IMR-90 (cell line): ENCODE data around the gene TRA2A. TPM values are rescaled to one million over a fixed set of nuclear protein-coding genes. Genes with fewer than 3 reads are reported as not detected.
A peak's percentile ranks its signal among the peaks of the same experiment; 100 is the strongest.

Experiments
- ATAC-seq: fragments of 200-7000 bp; cut with Tn5 transposase; 2 replicates; pipeline ENCODE4 v1.9.1; 2020; ENCODE audit warnings: low read depth, mild to moderate bottlenecking, moderate library complexity
- BruUV-seq: library from RNA; stranded (reverse); fragments of 400-500 nt; replicated peaks from 2 replicates; lab custom pipeline; 2021; lab: Mats Ljungman, UMichigan
- CTCF ChIA-PET: fragments of 300-600 bp; formaldehyde crosslinking; extraction: SDS; loops from one replicate; lab custom pipeline; 2021; ENCODE audit warnings: antibody characterized with exemption; lab: Yijun Ruan, JAX
- POLR2A ChIA-PET: fragments of 300-600 bp; sonication (Branson Sonifier 250); formaldehyde crosslinking; loops from one replicate; lab custom pipeline; 2022; ENCODE audit warnings: antibody characterized with exemption; ENCODE audit not compliant: unreplicated experiment; lab: Charles Lee
- DNase-seq: peaks from one replicate; pipeline ENCODE4 v3.0.0; 2013
- H2AFZ ChIP-seq: replicated peaks from 2 replicates; pipeline ENCODE3; 2013; ENCODE audit warnings: low read length, mild to moderate bottlenecking; ENCODE audit not compliant: poor library complexity
- H2AK5ac ChIP-seq: 2 replicates; pipeline ENCODE4 v1.6.1; 2013; ENCODE audit warnings: low read depth, low read length, inconsistent platforms
- H2AK9ac ChIP-seq: replicated peaks from 2 replicates; pipeline ENCODE3; 2013; ENCODE audit warnings: mild to moderate bottlenecking, low read depth, low read length, moderate library complexity; ENCODE audit not compliant: poor library complexity
- H2BK120ac ChIP-seq: 2 replicates; pipeline ENCODE4 v1.6.1; 2013; ENCODE audit warnings: low read depth, low read length, inconsistent platforms
- H2BK15ac ChIP-seq: 3 replicates; pipeline ENCODE4 v1.6.1; 2013; ENCODE audit warnings: low read depth, low read length, inconsistent platforms
- H2BK20ac ChIP-seq: 2 replicates; pipeline ENCODE4 v1.6.1; 2013; ENCODE audit warnings: low read depth, mild to moderate bottlenecking, inconsistent platforms, low read length, moderate library complexity
- H2BK5ac ChIP-seq: 2 replicates; pipeline ENCODE4 v1.6.1; 2013; ENCODE audit warnings: mild to moderate bottlenecking, low read depth, low read length, inconsistent platforms; ENCODE audit not compliant: poor library complexity, severe bottlenecking
- H3K14ac ChIP-seq: replicated peaks from 2 replicates; pipeline ENCODE4 v1.6.1; 2013; ENCODE audit warnings: low read depth, low read length, inconsistent platforms
- H3K18ac ChIP-seq: 2 replicates; pipeline ENCODE4 v1.6.1; 2013; ENCODE audit warnings: low read depth, low read length, control low read depth
- H3K23ac ChIP-seq: 2 replicates; pipeline ENCODE4 v1.6.1; 2013; ENCODE audit warnings: low read depth, low read length, inconsistent platforms
- H3K27ac ChIP-seq: 2 replicates; pipeline ENCODE4 v1.5.1; 2013; ENCODE audit warnings: mild to moderate bottlenecking, control low read depth, low read length; ENCODE audit not compliant: insufficient read depth
- H3K27me3 ChIP-seq: 2 replicates; pipeline ENCODE4 v1.6.1; 2013; ENCODE audit warnings: low read length; ENCODE audit not compliant: control insufficient read depth, insufficient read depth
- H3K36me3 ChIP-seq: 2 replicates; pipeline ENCODE4 v1.6.1; 2013; ENCODE audit warnings: low read length, mixed read lengths; ENCODE audit not compliant: control insufficient read depth, insufficient read depth
- H3K4ac ChIP-seq: 2 replicates; pipeline ENCODE4 v1.6.1; 2013; ENCODE audit warnings: low read depth, low read length, inconsistent platforms
- H3K4me1 ChIP-seq: 2 replicates; pipeline ENCODE4 v1.6.1; 2013; ENCODE audit warnings: low read length, mixed read lengths; ENCODE audit not compliant: control insufficient read depth, insufficient read depth
- H3K4me2 ChIP-seq: 2 replicates; pipeline ENCODE4 v1.6.1; 2013; ENCODE audit warnings: low read depth, mild to moderate bottlenecking, control low read depth, low read length, moderate library complexity
- H3K4me3 ChIP-seq: 2 replicates; pipeline ENCODE4 v1.5.1; 2013; ENCODE audit warnings: low read depth, mild to moderate bottlenecking, control low read depth, low read length, moderate library complexity; ENCODE audit not compliant: insufficient read depth
- H3K56ac ChIP-seq: 2 replicates; pipeline ENCODE4 v1.6.1; 2013; ENCODE audit warnings: low read length, inconsistent platforms; ENCODE audit not compliant: insufficient read depth; ENCODE audit errors: extremely low read depth
- H3K79me1 ChIP-seq, 2 experiments: 2 replicates each; pipeline ENCODE4 v1.6.1; 2013; ENCODE audit warnings: low read length in 2 of 2, inconsistent platforms in 1 of 2, low read depth in 1 of 2
- H3K9ac ChIP-seq: 2 replicates; pipeline ENCODE4 v1.6.1; 2013; ENCODE audit warnings: low read depth, low read length, control low read depth
- H3K9me1 ChIP-seq: 2 replicates; pipeline ENCODE4 v1.6.1; 2013; ENCODE audit warnings: low read length, inconsistent platforms; ENCODE audit not compliant: insufficient read depth
- H3K9me3 ChIP-seq: 2 replicates; pipeline ENCODE4 v1.6.1; 2013; ENCODE audit warnings: low read length; ENCODE audit not compliant: control insufficient read depth, insufficient read depth
- H4K20me1 ChIP-seq: 2 replicates; pipeline ENCODE4 v1.6.1; 2013; ENCODE audit warnings: low read length, inconsistent platforms; ENCODE audit not compliant: insufficient read depth
- H4K5ac ChIP-seq: 2 replicates; pipeline ENCODE4 v1.6.1; 2013; ENCODE audit warnings: mild to moderate bottlenecking, low read depth, low read length, control low read depth
- H4K8ac ChIP-seq, 2 experiments: 2 replicates each; pipeline ENCODE4 v1.6.1; 2013; ENCODE audit warnings: low read depth in 2 of 2, low read length in 2 of 2, control low read depth in 1 of 2, inconsistent platforms in 1 of 2
- H4K91ac ChIP-seq: 2 replicates; pipeline ENCODE4 v1.6.1; 2013; ENCODE audit warnings: low read depth, low read length, inconsistent platforms; ENCODE audit not compliant: insufficient read depth
- BHLHE40 ChIP-seq: fragments of 150-350 bp; IDR thresholded peaks from 2 replicates; pipeline ENCODE4 v1.6.1; 2016; ENCODE audit warnings: mild to moderate bottlenecking, low read depth, low read length
- MAFK ChIP-seq: IDR thresholded peaks from 2 replicates; pipeline ENCODE4 v1.6.1; 2012; ENCODE audit warnings: low read depth, low read length, improper control_type of control experiment
- MAZ ChIP-seq: IDR thresholded peaks from 2 replicates; pipeline ENCODE4 v1.6.1; 2012; ENCODE audit warnings: low read depth, mild to moderate bottlenecking, low read length, improper control_type of control experiment, moderate library complexity, borderline replicate concordance
- RAD21 ChIP-seq: IDR thresholded peaks from 2 replicates; pipeline ENCODE4 v1.6.1; 2012; ENCODE audit warnings: low read length, improper control_type of control experiment
- WGBS, 2 experiments: methylation state at CpG; one replicate each; pipeline versions ENCODE4 v1.1.5 to v1.1.7; 2013; ENCODE audit warnings: missing lambda C conversion rate in 2 of 2; ENCODE audit not compliant: insufficient read length in 1 of 2; ENCODE audit errors: extremely low coverage in 2 of 2; 5-methylcytosine and 5-hydroxymethylcytosine counted together
- dilution Hi-C: fragments of 300-500 bp; cut with HindIII; formaldehyde crosslinking; loops from one replicate; pipeline ENCODE4 v1.14.3; 2018; ENCODE audit warnings: low sequenced_read_pairs; ENCODE audit not compliant: unreplicated experiment
- in situ Hi-C: fragments of 300-500 bp; cut with MboI; formaldehyde crosslinking; loops from 3 replicates; pipeline ENCODE4 v1.14.3; 2019; ENCODE audit warnings: low sequenced_read_pairs, inconsistent platforms, mixed read lengths
- intact Hi-C: fragments of 100-400 bp; cut with micrococcal nuclease; formaldehyde crosslinking; loops from 2 replicates; pipeline ENCODE4 v1.10.0; 2022
- polyA plus RNA-seq, 3 experiments: library from polyadenylated mRNA; depleted of rRNA; stranded (reverse); fragments of >200 nt; gene quantifications; 2 replicates each; pipeline ENCODE4 v1.2.3, GENCODE V29; 2012; ENCODE audit warnings: low replicate concordance in 1 of 3
- total RNA-seq: library from RNA; depleted of rRNA; stranded (reverse); fragments of >200 nt; gene quantifications from 2 replicates; pipeline ENCODE4 v1.2.3, GENCODE V29; 2012
- TF ChIP-seq, protein P1 (sequence below): conservative IDR thresholded peaks from 2 replicates; pipeline ENCODE4 v1.5.1; 2012; ENCODE audit warnings: mild to moderate bottlenecking, low read depth, low read length, improper control_type of control experiment

The TRA2A gene
- total and polyA plus RNA-seq, 2 of the 4 experiments (the other 2 are of a cell fraction): 44.3 to 77.3 TPM

DNA sequence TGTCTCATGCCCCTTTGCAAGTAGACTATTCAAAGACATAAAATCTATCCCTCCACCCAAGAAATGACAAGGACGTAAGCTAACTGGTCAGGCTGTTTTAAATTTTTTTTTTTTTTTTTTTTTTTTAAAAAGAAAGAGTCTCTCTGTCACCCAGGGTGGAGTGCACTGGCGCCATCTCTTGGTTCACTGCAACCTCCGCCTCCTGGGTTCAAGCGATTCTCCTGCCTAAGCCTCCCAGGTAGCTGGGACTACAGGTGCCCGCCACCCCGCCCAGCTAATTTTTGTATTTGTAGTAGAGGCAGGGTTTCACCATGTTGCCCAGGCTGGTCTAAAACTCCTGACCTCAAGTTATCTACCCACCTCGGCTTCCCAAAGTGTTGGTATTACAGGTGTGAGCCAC, 11.2 kb downstream of the TRA2A start:
- H2BK120ac ChIP-seq: no peak overlapping the region
- no peak overlapping the region for H3K4me3 ChIP-seq
- H3K56ac ChIP-seq: no peak overlapping the region
- H4K5ac ChIP-seq: no peak overlapping the region
- DNase-seq: no peak
- H2AK5ac ChIP-seq: no peak overlapping the region
- in situ Hi-C loops (no loop called here), dilution Hi-C loops (no loop called here), intact Hi-C loops (no loop called here)
- no peak overlapping the region for H3K18ac ChIP-seq
- H3K9me3 ChIP-seq: no peaks in the 10 kb centered on the region
- no peak overlapping the region for H3K23ac ChIP-seq
- no TSS peak for BruUV-seq
- H3K4ac ChIP-seq: no peak overlapping the region
- H4K8ac ChIP-seq: no peak overlapping the region
- no peak overlapping the region for H2BK5ac ChIP-seq
- H3K14ac ChIP-seq: no peak overlapping the region
- peaks cover 41% of the 10 kb centered on the region for H3K36me3 ChIP-seq
- no peak overlapping the region for H2AFZ ChIP-seq
- peaks cover 84% of the 10 kb centered on the region for H4K20me1 ChIP-seq
- ATAC-seq: no peak
- H3K4me2 ChIP-seq: no peak overlapping the region
- no peak overlapping the region for H4K91ac ChIP-seq
- no peak overlapping the region for H2BK15ac ChIP-seq
- ChIA-PET CTCF (interaction anchor here (0.7 to 1.0 kb wide), 2 partner anchors 146 to 259 kb away, joined by 3 read pairs; no protein-coding TSS in a partner anchor), POLR2A (no interaction called here)
- H3K27me3 ChIP-seq: no peaks in the 10 kb centered on the region
- H2BK20ac ChIP-seq: no peak overlapping the region
- H2AK9ac ChIP-seq: no peak overlapping the region
- no peak overlapping the region for H3K9ac ChIP-seq
- H3K9me1 ChIP-seq: no peaks in the 10 kb centered on the region
- H3K79me1 ChIP-seq: peaks cover 14 to 39% of the 10 kb centered on the region in 2 experiments
- no CpG with 5 or more reads among the region's 7 CpGs for WGBS, 2 experiments
- peaks cover 3% of the 10 kb centered on the region for H3K4me1 ChIP-seq
- H3K27ac ChIP-seq: no peak overlapping the region
- TF ChIP-seq MAZ: no peak
- TF ChIP-seq MAFK: no peak
- peak; percentile 14 for TF ChIP-seq RAD21
- TF ChIP-seq BHLHE40: no peak
- TF ChIP-seq, protein P1, sequence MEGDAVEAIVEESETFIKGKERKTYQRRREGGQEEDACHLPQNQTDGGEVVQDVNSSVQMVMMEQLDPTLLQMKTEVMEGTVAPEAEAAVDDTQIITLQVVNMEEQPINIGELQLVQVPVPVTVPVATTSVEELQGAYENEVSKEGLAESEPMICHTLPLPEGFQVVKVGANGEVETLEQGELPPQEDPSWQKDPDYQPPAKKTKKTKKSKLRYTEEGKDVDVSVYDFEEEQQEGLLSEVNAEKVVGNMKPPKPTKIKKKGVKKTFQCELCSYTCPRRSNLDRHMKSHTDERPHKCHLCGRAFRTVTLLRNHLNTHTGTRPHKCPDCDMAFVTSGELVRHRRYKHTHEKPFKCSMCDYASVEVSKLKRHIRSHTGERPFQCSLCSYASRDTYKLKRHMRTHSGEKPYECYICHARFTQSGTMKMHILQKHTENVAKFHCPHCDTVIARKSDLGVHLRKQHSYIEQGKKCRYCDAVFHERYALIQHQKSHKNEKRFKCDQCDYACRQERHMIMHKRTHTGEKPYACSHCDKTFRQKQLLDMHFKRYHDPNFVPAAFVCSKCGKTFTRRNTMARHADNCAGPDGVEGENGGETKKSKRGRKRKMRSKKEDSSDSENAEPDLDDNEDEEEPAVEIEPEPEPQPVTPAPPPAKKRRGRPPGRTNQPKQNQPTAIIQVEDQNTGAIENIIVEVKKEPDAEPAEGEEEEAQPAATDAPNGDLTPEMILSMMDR: 0 out of 2 replicates have a peak, but pooled peaks have one; percentile 17
